Measurements from ENCODE around the gene TLK1. TPM values are rescaled to one million over a fixed set of nuclear protein-coding genes. Genes with fewer than 3 reads are reported as not detected.
"Not testable (repeated sequence)": the region's sequence is repeated elsewhere in the genome, so short reads cannot be mapped to it uniquely, and the experiment has no call there.

The TLK1 gene
- total RNA-seq, 1 donor from 2014 or later, result 50.2 TPM

DNA sequence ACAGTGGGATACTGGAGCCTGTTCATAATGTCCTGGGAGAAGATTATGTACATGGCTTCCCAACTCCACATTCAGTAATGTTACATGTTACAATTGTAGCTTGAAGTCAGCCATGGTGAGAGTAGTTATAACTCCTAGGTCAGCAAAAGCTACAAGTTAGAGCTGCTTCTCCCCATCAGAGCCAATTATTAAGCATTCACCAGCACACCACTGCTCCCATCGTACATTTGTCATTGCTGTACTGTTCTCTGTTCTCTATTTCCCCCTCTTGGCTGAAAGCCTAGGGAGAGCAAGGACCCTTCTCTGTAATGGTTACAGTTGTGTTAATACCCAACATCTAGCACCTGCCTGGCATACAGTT lies 5.3 kb upstream of the TLK1 start:
- no peaks in the 10 kb centered on the region for H3K36me3 Mint-ChIP-seq (ENCODE audit: low read depth, unreplicated experiment)
- Histone ChIP-seq H4K20me1 (ENCODE audit: insufficient read depth, low read length) (no peaks in the 10 kb centered on the region), H3K79me2 (ENCODE audit: insufficient read depth, low read length) (no peaks in the 10 kb centered on the region), H3K27me3 (ENCODE audit: insufficient read depth, low read length) (no peaks in the 10 kb centered on the region), H3K4me1 (ENCODE audit: insufficient read depth, low read length) (no peaks in the 10 kb centered on the region), H3K9ac (ENCODE audit: low read length) (no peak overlapping the region), H3K36me3 (ENCODE audit: insufficient read depth, low read length) (no peaks in the 10 kb centered on the region), H2AFZ (ENCODE audit: low read depth, low read length) (no peak overlapping the region), H3K4me3 (ENCODE audit: insufficient read depth, low read depth, low read length) (no peak overlapping the region), H3K9me3 (ENCODE audit: insufficient read depth, low read depth, low read length) (no peaks in the 10 kb centered on the region), H3K4me2 (ENCODE audit: low read length) (no peak overlapping the region), H3K27ac (ENCODE audit: low read depth, low read length) (no peak overlapping the region)
- H3K9me3 Mint-ChIP-seq (ENCODE audit: unreplicated experiment), result no peaks in the 10 kb centered on the region
- TF ChIP-seq EZH2 (IDR thresholded peaks at IDR 0.05; ENCODE audit: insufficient read depth, low read length), result no peak
- TF ChIP-seq, protein P1, sequence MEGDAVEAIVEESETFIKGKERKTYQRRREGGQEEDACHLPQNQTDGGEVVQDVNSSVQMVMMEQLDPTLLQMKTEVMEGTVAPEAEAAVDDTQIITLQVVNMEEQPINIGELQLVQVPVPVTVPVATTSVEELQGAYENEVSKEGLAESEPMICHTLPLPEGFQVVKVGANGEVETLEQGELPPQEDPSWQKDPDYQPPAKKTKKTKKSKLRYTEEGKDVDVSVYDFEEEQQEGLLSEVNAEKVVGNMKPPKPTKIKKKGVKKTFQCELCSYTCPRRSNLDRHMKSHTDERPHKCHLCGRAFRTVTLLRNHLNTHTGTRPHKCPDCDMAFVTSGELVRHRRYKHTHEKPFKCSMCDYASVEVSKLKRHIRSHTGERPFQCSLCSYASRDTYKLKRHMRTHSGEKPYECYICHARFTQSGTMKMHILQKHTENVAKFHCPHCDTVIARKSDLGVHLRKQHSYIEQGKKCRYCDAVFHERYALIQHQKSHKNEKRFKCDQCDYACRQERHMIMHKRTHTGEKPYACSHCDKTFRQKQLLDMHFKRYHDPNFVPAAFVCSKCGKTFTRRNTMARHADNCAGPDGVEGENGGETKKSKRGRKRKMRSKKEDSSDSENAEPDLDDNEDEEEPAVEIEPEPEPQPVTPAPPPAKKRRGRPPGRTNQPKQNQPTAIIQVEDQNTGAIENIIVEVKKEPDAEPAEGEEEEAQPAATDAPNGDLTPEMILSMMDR (IDR thresholded peaks at IDR 0.05; ENCODE audit: insufficient read depth, low read depth, low read length), result no peak
- FAIRE-seq (no peak), DNase-seq (ENCODE audit: low read depth) (no peak)
- peaks cover 6% of the 10 kb centered on the region for H3K4me1 Mint-ChIP-seq (ENCODE audit: low read depth, unreplicated experiment)
- H3K4me3 Mint-ChIP-seq (ENCODE audit: unreplicated experiment), result no peak overlapping the region
- H3K27ac Mint-ChIP-seq (ENCODE audit: unreplicated experiment), result no peak overlapping the region
- H3K27me3 Mint-ChIP-seq (ENCODE audit: low read depth, unreplicated experiment), result no peaks in the 10 kb centered on the region

DNA sequence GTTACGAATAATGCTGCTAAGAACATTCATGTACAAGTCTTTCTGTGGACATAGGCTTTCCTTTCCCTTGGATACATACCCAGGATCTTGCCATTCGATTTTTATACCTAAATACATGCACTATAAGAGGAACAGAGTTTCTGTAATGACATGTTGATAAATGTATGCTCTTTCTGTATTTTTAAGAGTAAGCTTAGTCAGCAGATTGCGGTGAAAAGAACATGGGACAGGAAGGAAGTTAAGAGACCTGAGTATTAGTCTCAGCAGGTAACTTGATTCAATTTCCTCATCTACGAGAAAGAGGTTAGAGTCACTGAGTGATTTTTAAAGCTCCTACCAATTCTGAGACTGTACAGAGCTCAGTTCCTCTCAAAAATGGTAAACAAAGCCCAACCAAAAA lies 2.6 kb upstream of the TLK1 start:
- Histone ChIP-seq H4K20me1 (ENCODE audit: insufficient read depth, low read length) (peaks cover 14% of the 10 kb centered on the region), H3K36me3 (ENCODE audit: insufficient read depth, low read length) (no peaks in the 10 kb centered on the region), H3K27me3 (ENCODE audit: insufficient read depth, low read length) (no peaks in the 10 kb centered on the region), H3K4me2 (ENCODE audit: low read length) (no peak overlapping the region), H3K4me3 (ENCODE audit: insufficient read depth, low read depth, low read length) (no peak overlapping the region), H3K4me1 (ENCODE audit: insufficient read depth, low read length) (no peaks in the 10 kb centered on the region), H3K9ac (ENCODE audit: low read length) (no peak overlapping the region), H3K79me2 (ENCODE audit: insufficient read depth, low read length) (peaks cover 17% of the 10 kb centered on the region), H3K9me3 (ENCODE audit: insufficient read depth, low read depth, low read length) (no peaks in the 10 kb centered on the region), H2AFZ (ENCODE audit: low read depth, low read length) (no peak overlapping the region), H3K27ac (ENCODE audit: low read depth, low read length) (no peak overlapping the region)
- Mint-ChIP-seq H3K36me3 (ENCODE audit: low read depth, unreplicated experiment) (no peaks in the 10 kb centered on the region), H3K27me3 (ENCODE audit: low read depth, unreplicated experiment) (no peaks in the 10 kb centered on the region), H3K4me3 (ENCODE audit: unreplicated experiment) (no peak overlapping the region), H3K27ac (ENCODE audit: unreplicated experiment) (no peak overlapping the region), H3K9me3 (ENCODE audit: unreplicated experiment) (no peaks in the 10 kb centered on the region), H3K4me1 (ENCODE audit: low read depth, unreplicated experiment) (peaks cover 9% of the 10 kb centered on the region)
- TF ChIP-seq EZH2 (IDR thresholded peaks at IDR 0.05; ENCODE audit: insufficient read depth, low read length), result no peak
- TF ChIP-seq, protein P1 (IDR thresholded peaks at IDR 0.05; ENCODE audit: insufficient read depth, low read depth, low read length), result no peak
- DNase-seq (ENCODE audit: low read depth) (no peak), FAIRE-seq (no peak)

DNA sequence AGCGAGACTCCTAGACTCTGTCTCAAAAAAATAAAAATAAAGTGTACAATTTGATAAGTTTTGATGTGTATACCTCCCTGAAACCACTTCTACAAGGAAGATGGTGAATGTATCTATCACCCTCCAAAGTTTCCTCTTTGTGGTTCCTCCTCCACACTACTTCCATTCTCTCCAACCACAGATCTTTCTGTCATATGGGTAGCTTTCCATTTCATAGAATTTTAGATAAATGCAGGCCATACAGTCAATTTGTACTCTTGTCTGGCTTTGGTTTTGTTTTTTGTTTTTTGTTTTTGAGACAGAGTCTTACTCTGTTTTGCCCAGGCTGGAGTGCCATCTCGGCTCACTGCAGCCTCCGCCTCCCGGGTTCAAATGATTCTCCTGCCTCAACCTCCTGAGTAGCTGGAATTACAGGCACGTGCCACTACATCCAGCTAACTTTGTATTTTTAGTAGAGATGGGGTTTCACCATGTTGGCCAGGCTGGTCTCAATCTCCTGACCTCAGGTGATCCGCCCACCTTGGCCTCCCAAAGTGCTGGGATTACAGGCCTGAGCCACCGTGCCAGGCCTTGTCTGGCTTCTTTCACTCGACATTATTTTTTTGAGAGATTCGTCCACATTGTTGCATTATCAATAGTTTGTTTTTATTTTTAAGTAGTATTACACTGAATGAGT lies 2.0 kb upstream of the TLK1 start:
- Histone ChIP-seq H4K20me1 (ENCODE audit: insufficient read depth, low read length) (peaks cover 20% of the 10 kb centered on the region), H3K79me2 (ENCODE audit: insufficient read depth, low read length) (peaks cover 23% of the 10 kb centered on the region)
- H3K4me1 ChIP-seq (ENCODE audit: insufficient read depth, low read length); H3K27ac Mint-ChIP-seq (ENCODE audit: unreplicated experiment); H3K27me3 Mint-ChIP-seq (ENCODE audit: low read depth, unreplicated experiment); FAIRE-seq; H3K36me3 ChIP-seq (ENCODE audit: insufficient read depth, low read length); H3K36me3 Mint-ChIP-seq (ENCODE audit: low read depth, unreplicated experiment); DNase-seq (ENCODE audit: low read depth); H3K27ac ChIP-seq (ENCODE audit: low read depth, low read length); H3K9me3 ChIP-seq (ENCODE audit: insufficient read depth, low read depth, low read length); H3K27me3 ChIP-seq (ENCODE audit: insufficient read depth, low read length); H3K4me2 ChIP-seq (ENCODE audit: low read length); H3K9me3 Mint-ChIP-seq (ENCODE audit: unreplicated experiment); H2AFZ ChIP-seq (ENCODE audit: low read depth, low read length); H3K4me3 ChIP-seq (ENCODE audit: insufficient read depth, low read depth, low read length); H3K9ac ChIP-seq (ENCODE audit: low read length): not testable (repeated sequence)
- peaks cover 13% of the 10 kb centered on the region for H3K4me1 Mint-ChIP-seq (ENCODE audit: low read depth, unreplicated experiment)
- H3K4me3 Mint-ChIP-seq (ENCODE audit: unreplicated experiment), result peak overlapping the region; percentile 88

All from astrocyte (in vitro differentiated cells and primary cell).